ENCODE results near the gene LRRC8B. TPM values are rescaled to one million over a fixed set of nuclear protein-coding genes. Genes with fewer than 3 reads are reported as not detected.
"Not testable (repeated sequence)": the region's sequence is repeated elsewhere in the genome, so short reads cannot be mapped to it uniquely, and the experiment has no call there.

Gene LRRC8B
- polyA plus RNA-seq, 3 donors from 2014 or later: 0.13 to 1.6 (median 0.72) TPM

DNA sequence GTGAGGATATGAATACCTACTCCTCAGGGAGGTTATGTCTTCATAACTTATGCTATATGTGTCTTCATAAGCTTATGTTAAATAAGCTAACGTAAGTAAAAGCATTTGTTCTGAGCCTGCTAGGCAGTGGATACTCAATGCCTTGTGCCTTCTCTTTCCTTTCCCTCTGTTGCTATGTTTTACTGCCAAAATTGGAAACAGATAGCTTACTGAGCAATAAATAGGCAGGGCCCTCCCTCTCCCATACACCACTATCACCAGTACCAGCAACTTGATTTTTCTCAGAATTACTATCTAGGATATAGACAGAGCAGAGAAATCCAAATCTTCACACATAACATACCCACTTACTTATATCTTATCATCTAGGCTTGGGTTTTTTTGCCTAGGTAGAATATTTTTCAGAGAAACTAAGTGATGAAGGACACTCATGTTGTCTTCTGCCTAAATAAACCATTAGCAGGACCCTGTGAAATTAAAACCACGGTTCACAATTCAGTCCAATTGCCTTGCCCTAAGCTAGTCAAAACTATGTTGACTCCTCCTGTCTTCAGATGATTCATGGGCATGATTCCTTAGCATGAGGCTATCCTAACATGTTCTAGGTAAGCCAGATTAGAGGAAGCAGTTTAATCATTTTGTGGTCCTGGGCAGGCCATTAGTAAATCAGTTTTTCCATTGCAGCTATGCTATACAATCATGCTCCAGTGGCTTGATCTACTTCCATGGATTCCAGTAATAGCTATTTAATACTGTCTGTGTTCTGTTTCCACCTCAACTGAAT, 92.4 kb downstream of the LRRC8B start:
- Mint-ChIP-seq H3K27ac (peak overlapping the region in 1 of 6 donors; percentile 8), H3K4me3 (no peak overlapping the region), H3K9me3 (peaks cover 0 to 2% (median 0%) of the 10 kb centered on the region in 6 donors), H3K27me3 (ENCODE audit: low read depth in 3 of 3) (no peaks in the 10 kb centered on the region), H3K4me1 (peaks cover 5 to 6% of the 10 kb centered on the region in 2 donors), H3K36me3 (peaks cover 0 to 22% (median 13%) of the 10 kb centered on the region in 3 donors)
- no peak for DNase-seq

DNA sequence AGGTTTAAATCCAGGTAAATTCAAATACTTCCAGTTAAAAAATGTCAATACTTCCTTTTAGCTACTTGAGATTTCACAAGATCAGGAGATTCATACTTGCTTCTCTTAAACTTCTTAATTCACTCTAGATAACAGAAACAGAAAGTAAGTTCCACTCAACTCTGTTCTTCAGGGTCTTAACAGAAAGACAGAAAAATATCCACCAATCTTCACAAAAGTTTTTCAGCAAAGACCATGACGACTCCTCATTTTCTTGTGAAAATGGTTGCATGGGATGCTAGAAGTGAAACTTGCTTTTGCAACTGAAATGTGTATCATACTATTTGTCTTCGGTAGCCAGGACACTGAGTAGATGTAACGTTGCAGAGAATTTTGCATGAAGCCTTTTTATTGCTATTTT, 96.0 kb downstream of the LRRC8B start:
- no peaks in the 10 kb centered on the region for H3K27me3 Mint-ChIP-seq (ENCODE audit: low read depth in 3 of 3)
- no peak for DNase-seq
- H3K36me3 Mint-ChIP-seq: peaks cover 0 to 25% (median 15%) of the 10 kb centered on the region in 3 donors
- H3K4me3 Mint-ChIP-seq: no peak overlapping the region
- H3K27ac Mint-ChIP-seq: no peak overlapping the region
- H3K4me1 Mint-ChIP-seq: peaks cover 0 to 2% of the 10 kb centered on the region in 2 donors
- H3K9me3 Mint-ChIP-seq: peaks cover 0 to 2% (median 0%) of the 10 kb centered on the region in 6 donors

DNA sequence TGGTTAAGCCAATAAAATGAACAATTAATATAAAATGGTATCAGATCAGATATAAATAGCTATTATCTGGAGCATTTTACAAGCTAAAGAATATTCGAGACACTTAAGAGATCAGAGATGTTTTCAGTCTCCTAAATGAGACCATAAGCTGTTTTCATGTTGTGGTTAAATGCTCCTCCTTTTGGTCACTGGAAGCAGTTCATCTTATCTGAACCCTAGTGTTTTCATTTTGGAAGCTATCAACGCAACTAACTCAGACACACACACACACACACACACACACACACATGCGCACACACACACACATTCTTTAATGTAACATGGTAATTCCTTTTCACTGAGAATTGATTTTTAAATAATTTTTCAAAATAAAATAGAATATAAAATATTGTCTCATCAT, 98.3 kb downstream of the LRRC8B start:
- Mint-ChIP-seq H3K27ac (no peak overlapping the region), H3K9me3 (no peaks in the 10 kb centered on the region), H3K4me3 (no peak overlapping the region), H3K27me3 (ENCODE audit: low read depth in 3 of 3) (no peaks in the 10 kb centered on the region), H3K4me1 (peaks cover 0 to 2% of the 10 kb centered on the region in 2 donors), H3K36me3 (peaks cover 0 to 20% (median 10%) of the 10 kb centered on the region in 3 donors)
- no peak for DNase-seq

DNA sequence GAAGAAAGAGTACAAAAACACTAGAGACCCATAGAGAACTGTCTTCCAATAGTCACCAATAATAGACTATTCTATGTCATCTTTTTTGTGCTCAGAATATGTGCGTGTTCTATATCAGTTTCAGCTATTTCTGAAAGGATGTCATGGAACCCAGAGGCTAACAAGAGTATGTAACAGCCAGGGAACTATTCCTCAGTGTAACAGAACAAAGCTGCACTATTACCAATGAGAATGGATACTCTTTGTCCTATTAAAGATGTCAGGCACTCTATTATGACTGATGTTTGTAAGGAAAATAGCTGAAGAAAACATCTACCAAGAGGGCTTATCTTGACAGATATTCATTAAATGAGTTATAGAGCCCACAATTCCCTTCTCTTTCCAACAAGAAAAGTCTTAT, 99.7 kb downstream of the LRRC8B start:
- Mint-ChIP-seq H3K4me3 (no peak overlapping the region), H3K27ac (no peak overlapping the region), H3K27me3 (ENCODE audit: low read depth in 3 of 3) (no peaks in the 10 kb centered on the region), H3K9me3 (no peaks in the 10 kb centered on the region), H3K4me1 (peaks cover under 1 to 2% of the 10 kb centered on the region in 2 donors), H3K36me3 (peaks cover 0 to 22% (median 4%) of the 10 kb centered on the region in 3 donors)
- no peak for DNase-seq

DNA sequence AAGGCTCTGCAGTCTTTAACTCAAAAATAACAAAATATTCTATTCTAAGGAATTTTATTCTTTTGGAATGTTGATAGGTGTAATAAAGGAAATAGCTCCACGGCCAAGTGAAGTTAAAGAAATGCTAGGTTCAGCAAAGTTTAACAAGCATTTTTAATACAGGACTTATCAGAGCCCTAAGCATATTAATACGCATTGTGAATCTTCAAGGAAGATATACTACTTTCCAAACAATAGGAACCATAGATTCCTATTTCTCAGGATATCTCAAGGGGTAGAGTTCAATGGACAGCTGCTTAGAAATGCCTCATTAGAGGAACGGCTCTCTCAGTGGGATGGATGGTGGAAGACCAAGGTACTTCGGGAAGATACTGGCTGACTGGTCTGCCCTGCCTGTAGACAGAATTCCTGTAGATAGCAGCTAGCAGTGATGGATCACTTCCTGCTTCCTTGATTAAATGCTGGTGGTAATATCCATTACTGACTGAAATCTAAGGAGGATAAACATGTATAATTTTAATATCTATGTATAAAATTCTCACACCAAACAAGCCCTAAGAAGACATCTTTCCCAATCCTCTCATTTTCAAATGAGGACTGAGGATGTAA, 100.2 kb downstream of the LRRC8B start:
- Mint-ChIP-seq H3K4me1 (peaks cover 4 to 6% of the 10 kb centered on the region in 2 donors), H3K27me3 (ENCODE audit: low read depth in 3 of 3) (no peaks in the 10 kb centered on the region), H3K27ac (no peak overlapping the region), H3K9me3 (no peaks in the 10 kb centered on the region), H3K36me3 (peaks cover 0 to 22% (median 4%) of the 10 kb centered on the region in 3 donors), H3K4me3 (no peak overlapping the region)
- DNase-seq: no peak

DNA sequence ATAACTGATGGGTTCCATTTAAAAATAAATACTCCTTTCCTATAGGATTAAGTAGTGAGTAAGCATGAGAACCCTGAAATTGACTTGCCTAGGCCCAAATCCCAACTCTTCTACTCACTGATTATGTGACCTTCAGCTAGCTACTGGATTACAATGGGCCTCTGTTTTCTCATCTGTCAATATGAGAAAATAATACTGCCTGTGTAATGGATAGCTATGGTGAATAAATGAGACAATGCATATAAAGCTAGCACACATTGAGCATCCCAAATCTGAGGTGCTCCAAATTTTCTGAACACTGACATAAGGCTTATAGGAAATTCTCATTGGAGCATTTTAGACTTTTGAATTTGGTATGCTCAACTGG, 103.0 kb downstream of the LRRC8B start:
- DNase-seq: no peak
- no peaks in the 10 kb centered on the region for H3K9me3 Mint-ChIP-seq
- H3K27ac Mint-ChIP-seq: peak overlapping the region in 1 of 6 donors; percentile 2
- H3K27me3 Mint-ChIP-seq (ENCODE audit: low read depth in 3 of 3): peaks cover 3 to 7% (median 3%) of the 10 kb centered on the region in 3 donors
- peaks cover 0 to 17% (median 0%) of the 10 kb centered on the region in 3 donors for H3K36me3 Mint-ChIP-seq
- H3K4me1 Mint-ChIP-seq: peaks cover 20 to 29% of the 10 kb centered on the region in 2 donors
- no peak overlapping the region for H3K4me3 Mint-ChIP-seq

DNA sequence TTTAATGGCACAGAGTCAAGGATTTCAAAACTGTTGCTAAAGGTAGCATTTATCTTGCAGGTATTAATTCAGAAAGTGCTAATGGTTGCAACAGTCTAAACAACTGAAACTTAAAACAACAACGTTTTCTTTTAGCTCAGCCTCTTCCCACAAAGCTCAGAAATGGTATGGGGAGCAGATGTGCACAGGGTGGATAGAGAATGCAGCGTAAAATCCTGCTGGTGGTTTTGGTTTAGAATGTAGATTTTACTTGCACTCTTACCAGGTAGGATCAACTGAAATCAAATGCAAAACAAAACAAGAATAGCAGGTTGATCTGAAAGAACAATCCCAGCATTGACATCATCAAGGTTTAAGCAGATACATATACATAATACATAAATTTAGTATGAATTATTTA, 104.5 kb downstream of the LRRC8B start:
- Mint-ChIP-seq H3K4me1 (peaks cover 24 to 36% of the 10 kb centered on the region in 2 donors), H3K27ac (peak overlapping the region in 1 of 6 donors; percentile 5), H3K36me3 (peaks cover 0 to 13% (median 0%) of the 10 kb centered on the region in 3 donors), H3K9me3 (no peaks in the 10 kb centered on the region), H3K27me3 (ENCODE audit: low read depth in 3 of 3) (peaks cover 4 to 16% (median 4%) of the 10 kb centered on the region in 3 donors), H3K4me3 (no peak overlapping the region)
- DNase-seq: no peak

DNA sequence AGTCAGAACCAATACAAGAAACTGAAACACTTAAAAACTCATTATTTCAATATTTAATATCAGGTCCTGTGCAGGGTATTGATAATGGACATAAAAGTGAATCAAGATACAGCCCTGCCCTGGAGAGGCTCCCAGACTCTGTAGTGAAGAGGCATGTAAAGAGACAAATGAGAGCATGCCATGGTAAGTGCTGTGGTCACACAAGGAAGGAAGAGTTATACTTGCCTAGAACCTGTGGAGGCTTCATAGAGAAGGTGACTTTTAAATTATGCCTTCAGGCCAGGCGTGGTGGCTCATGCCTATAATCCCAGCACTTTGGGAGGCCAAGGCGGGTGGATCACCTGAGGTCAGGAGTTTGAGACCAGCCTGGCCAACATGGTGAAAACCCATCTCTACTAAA, 105.0 kb downstream of the LRRC8B start:
- not testable (repeated sequence) for H3K9me3 Mint-ChIP-seq, H3K27ac Mint-ChIP-seq, DNase-seq, H3K4me3 Mint-ChIP-seq
- Mint-ChIP-seq H3K36me3 (peaks cover 0 to 11% (median 0%) of the 10 kb centered on the region in 3 donors), H3K27me3 (ENCODE audit: low read depth in 3 of 3) (peaks cover 4 to 18% (median 5%) of the 10 kb centered on the region in 3 donors), H3K4me1 (peaks cover 28 to 41% of the 10 kb centered on the region in 2 donors)

DNA sequence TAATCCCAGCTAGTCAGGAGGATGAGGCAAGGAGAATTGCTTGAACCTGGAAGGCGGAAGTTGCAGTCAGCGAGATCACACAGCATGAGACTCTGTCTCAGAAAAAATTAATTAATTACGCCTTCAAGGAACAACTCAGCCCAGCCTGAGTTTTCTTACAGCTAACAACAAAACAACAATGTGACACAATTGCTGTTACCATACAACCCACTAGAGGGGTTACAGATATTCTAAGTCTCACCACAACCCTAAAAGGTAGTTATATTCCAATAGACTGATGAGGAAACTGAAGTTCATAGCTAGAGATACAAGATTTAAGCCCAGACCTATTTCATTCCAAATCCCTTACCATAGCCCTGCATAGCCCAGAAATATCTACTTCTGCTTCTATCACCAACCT, 105.4 kb downstream of the LRRC8B start:
- Mint-ChIP-seq H3K9me3 (no peaks in the 10 kb centered on the region), H3K27ac (peak overlapping the region in 4 of 6 donors; percentile 38 to 59 (median 43)), H3K36me3 (peaks cover 0 to 7% (median 0%) of the 10 kb centered on the region in 3 donors), H3K27me3 (ENCODE audit: low read depth in 3 of 3) (peaks cover 4 to 18% (median 6%) of the 10 kb centered on the region in 3 donors), H3K4me1 (peaks cover 29 to 45% of the 10 kb centered on the region in 2 donors), H3K4me3 (no peak overlapping the region)
- DNase-seq: no peak

DNA sequence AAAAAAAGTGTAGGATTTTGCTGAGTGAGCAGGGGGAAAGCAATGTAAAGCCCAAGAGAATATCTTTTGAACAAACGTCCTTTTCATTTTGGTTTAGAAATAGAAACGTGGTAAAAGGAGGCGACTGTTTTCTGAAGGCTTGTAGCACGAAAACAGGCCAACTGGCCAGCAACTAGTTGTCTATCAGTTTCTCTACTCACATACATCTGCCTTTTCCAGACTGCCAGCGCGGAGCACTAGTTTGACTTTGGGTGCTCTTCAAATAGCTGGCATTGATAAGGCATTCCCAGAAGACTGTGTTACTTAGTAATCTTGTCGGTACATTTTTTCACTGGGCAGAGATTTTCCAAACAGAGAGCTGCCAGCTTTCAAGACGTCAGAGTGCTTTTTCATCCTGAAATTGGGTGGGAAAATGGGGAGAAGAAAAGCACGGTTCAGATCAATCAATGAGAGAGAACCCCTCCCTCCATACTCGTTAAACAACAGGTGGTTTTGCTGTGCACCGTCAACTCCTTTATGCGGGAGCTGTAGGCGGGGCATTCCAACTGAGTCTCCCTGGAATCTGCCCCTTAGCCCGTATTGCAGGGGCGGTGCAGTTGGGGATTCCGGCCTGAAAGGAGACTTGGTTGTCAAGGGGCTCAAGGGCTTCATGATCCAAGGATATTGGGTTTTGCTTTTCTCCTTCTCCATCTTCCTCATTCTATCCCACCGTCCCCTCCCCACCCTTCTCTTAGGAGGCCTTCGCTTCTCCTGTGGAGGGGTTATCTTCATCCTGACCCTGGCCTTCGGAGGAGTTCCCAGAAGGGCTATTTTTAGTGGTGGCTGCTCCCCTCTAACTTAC, 107.4 kb downstream of the LRRC8B start:
- peaks cover 42 to 65% of the 10 kb centered on the region in 2 donors for H3K4me1 Mint-ChIP-seq

DNA sequence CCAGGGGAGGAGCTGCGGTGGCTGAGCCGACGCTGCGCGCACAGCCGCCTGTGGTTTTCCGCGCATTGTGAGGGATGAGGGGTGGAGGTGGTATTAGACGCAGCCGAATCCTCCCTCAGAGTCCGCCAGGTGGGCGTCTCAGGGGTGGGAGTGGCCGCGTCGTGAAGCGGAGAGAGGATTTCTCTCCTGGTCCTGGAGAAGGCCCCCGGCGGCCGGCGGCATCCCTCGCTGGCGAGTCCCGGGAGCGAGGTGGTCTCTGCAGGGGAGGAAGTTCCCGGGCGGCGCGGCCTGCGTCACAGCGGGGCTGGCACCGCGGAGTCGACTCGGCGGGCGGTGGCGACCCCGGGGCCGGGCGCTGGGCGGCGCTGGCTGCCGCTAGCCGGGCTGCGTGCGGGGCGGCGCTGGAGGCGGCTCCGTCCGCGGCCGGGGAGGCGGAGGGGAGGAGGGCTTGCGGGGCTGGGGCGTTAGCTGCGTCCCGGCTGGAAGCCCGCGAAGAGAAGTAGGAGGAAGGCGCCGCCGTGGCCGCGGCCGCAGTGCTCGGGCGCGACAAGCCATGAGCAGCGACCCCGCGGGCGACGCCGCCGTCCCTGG, 108.1 kb downstream of the LRRC8B start, which contains the start of gene LRRC8C:
LRRC8C (plus strand) TSS at position 464 of the 591 bp plus-strand sequence. CDS start 53,354 bp downstream, outside the sequence.
- Mint-ChIP-seq H3K9me3 (no peaks in the 10 kb centered on the region), H3K4me3 (peak within 1 kb of the TSS; percentile 91 to 96 (median 96)), H3K27ac (peak within 1 kb of the TSS; percentile 92 to 98 (median 96)), H3K4me1 (peaks cover 49 to 72% of the 10 kb centered on the region in 2 donors), H3K36me3 (peaks cover 0 to 4% (median 0%) of the 10 kb centered on the region in 3 donors), H3K27me3 (ENCODE audit: low read depth in 3 of 3) (peaks cover 4 to 18% (median 6%) of the 10 kb centered on the region in 3 donors)
- DNase-seq: peak; percentile 90 to 92 (median 91)

More for the DNA sequence above, 107.4 kb downstream of the LRRC8B start:
- Mint-ChIP-seq H3K27me3 (ENCODE audit: low read depth in 3 of 3) (peaks cover 4 to 18% (median 6%) of the 10 kb centered on the region in 3 donors), H3K9me3 (no peaks in the 10 kb centered on the region), H3K27ac (peak overlapping the region; percentile 92 to 98 (median 96)), H3K36me3 (peaks cover 0 to 4% (median 0%) of the 10 kb centered on the region in 3 donors), H3K4me3 (peak overlapping the region; percentile 91 to 96 (median 96))
- DNase-seq: no peak

DNA sequence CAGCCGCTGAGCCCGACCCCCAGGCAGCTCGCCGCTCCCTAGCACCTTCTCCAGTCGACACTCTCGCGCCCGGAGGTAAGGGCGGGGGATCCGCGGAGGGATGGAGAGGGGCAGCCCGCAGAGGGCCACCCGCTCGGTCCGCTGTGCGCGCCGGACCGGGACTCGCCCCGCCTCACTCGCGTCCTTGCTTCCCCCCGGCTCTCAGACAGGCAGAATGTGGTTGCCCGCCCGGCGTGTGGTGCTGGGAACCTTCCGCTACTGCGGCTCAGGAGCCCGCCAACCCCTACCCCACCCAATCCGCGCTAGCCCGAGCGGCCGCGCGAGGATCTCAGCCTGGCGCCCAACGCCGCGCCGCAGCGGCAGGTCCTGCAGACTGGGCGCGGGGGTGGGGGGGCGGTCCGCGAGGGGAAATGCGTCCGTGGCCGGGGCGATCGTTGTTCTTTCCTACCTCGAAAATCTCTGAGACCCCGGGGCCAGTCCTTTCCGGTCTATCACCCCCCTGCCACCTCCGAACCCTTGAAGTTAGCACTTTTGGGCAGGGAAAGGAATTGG, 108.7 kb downstream of the LRRC8B start:
- DNase-seq: peak; percentile 79 to 81 (median 81)
- Mint-ChIP-seq H3K9me3 (no peaks in the 10 kb centered on the region), H3K27ac (peak overlapping the region; percentile 75 to 91 (median 86)), H3K4me1 (peaks cover 55 to 78% of the 10 kb centered on the region in 2 donors), H3K36me3 (peaks cover 0 to 4% (median 0%) of the 10 kb centered on the region in 3 donors), H3K4me3 (peak overlapping the region; percentile 88 to 96 (median 90)), H3K27me3 (ENCODE audit: low read depth in 3 of 3) (peaks cover 4 to 18% (median 6%) of the 10 kb centered on the region in 3 donors)
